ENCODE measurements around the gene KRTAP6-3.
A peak's percentile ranks its signal among the peaks of the same experiment; 100 is the strongest.

The KRTAP6-3 gene

GRCh38 chr21:30600787-30601186 is 8.5 kb downstream of the KRTAP6-3 start, which contains the start of gene KRTAP22-1:
Gene KRTAP22-1 (plus strand): TSS chr21:30601087.
- TF ChIP-seq ZFX (IDR thresholded peaks at IDR 0.05) = no peak
- TF ChIP-seq, protein P1, sequence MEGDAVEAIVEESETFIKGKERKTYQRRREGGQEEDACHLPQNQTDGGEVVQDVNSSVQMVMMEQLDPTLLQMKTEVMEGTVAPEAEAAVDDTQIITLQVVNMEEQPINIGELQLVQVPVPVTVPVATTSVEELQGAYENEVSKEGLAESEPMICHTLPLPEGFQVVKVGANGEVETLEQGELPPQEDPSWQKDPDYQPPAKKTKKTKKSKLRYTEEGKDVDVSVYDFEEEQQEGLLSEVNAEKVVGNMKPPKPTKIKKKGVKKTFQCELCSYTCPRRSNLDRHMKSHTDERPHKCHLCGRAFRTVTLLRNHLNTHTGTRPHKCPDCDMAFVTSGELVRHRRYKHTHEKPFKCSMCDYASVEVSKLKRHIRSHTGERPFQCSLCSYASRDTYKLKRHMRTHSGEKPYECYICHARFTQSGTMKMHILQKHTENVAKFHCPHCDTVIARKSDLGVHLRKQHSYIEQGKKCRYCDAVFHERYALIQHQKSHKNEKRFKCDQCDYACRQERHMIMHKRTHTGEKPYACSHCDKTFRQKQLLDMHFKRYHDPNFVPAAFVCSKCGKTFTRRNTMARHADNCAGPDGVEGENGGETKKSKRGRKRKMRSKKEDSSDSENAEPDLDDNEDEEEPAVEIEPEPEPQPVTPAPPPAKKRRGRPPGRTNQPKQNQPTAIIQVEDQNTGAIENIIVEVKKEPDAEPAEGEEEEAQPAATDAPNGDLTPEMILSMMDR (conservative IDR thresholded peaks at IDR 0.05) = no peak
- no peak within 1 kb of the TSS for H3K27ac ChIP-seq

- H3K27ac ChIP-seq = no peak overlapping the region
- TF ChIP-seq ZFX (IDR thresholded peaks at IDR 0.05) = no peak
- TF ChIP-seq, protein P1 (conservative IDR thresholded peaks at IDR 0.05) = peak; percentile 20; the same call in 1 of the 2 replicates
These were observed 13.7 kb downstream of the KRTAP6-3 start for GRCh38 chr21:30605968-30606367.

DNA sequence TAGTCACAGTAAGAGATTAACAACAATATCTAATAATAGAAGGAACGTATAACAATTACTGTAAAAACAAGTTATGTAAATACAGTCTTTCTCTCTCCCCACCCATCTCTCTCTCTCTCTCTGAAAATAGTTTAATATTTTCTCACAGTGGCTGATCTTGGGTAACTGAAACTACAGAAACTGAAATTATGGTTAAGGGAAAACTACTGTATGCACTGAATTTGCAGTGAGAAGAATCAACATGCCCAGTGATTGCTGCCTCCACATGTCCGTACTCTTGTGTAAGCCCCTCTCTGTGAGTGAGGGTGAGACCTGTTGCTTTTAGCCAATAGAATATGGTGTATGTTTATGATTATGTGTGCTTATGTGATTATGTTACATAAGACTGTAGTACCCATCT is 19.9 kb downstream of the KRTAP6-3 start:
- H3K27ac ChIP-seq = no peak overlapping the region
- no peak for TF ChIP-seq ZFX (IDR thresholded peaks at IDR 0.05)
- TF ChIP-seq, protein P1 (conservative IDR thresholded peaks at IDR 0.05) = no peak

DNA sequence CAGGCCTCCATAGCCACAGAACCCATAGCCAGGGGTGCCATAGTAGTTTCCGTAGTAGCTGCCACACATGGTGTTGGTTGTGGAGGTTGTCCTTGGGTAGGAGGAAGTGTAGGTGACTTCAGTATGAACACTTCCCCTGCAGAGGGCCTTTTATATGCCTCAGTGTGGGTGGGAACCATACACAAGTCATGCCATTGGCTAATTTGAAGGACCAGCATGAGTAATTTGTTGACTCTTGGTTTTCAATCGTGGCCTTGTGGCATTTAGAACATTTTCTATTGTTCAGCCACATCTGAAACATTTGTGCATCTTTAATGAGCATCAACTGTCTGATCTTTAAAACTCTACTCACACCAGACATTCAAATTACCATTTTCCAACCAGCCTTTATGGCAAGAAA is 21.6 kb downstream of the KRTAP6-3 start, which contains the start of gene KRTAP6-1:
Gene KRTAP6-1 (minus strand): TSS at position 95 of the 400 bp plus-strand sequence. CDS start 26 bp downstream, at position 69.
- no peak for TF ChIP-seq ZFX (IDR thresholded peaks at IDR 0.05)
- TF ChIP-seq, protein P1 (conservative IDR thresholded peaks at IDR 0.05) = no peak
- no peak within 1 kb of the TSS for H3K27ac ChIP-seq

DNA sequence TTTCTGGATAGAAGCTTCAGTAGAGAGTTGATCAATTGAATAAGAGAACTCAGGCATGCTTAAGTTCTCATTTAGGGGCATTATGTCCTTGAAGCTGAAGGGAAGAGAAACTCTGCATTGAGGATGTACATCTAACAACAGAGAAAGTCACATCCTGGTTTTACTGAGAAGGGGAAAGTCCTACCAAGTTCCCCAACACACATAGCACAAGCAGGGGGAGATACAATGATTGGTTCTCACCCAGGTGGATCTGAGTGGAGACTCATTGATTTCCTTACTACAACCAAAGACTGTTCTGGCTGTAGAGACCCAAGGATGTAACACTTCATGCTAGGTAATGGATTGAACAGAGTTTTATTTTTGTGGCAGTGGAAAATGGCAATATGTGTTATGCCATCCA is 23.0 kb downstream of the KRTAP6-3 start:
- no peak overlapping the region for H3K27ac ChIP-seq
- no peak for TF ChIP-seq ZFX (IDR thresholded peaks at IDR 0.05)
- TF ChIP-seq, protein P1 (conservative IDR thresholded peaks at IDR 0.05) = no peak

GRCh38 chr21:30616125-30616524 is 23.9 kb downstream of the KRTAP6-3 start, which contains the start of gene KRTAP20-1:
Gene KRTAP20-1 (plus strand): TSS chr21:30616425. CDS start chr21:30616455, 30 bp downstream.
- TF ChIP-seq, protein P1 (conservative IDR thresholded peaks at IDR 0.05) = no peak
- TF ChIP-seq ZFX (IDR thresholded peaks at IDR 0.05) = no peak
- H3K27ac ChIP-seq = no peak within 1 kb of the TSS

GRCh38 chr21:30620080-30620479 is 27.8 kb downstream of the KRTAP6-3 start:
- TF ChIP-seq, protein P1 (conservative IDR thresholded peaks at IDR 0.05) = no peak
- no peak for TF ChIP-seq ZFX (IDR thresholded peaks at IDR 0.05)
- no peak overlapping the region for H3K27ac ChIP-seq

Data from C4-2B (cell line).